GM12878 (cell line): ENCODE measurements around the gene KLHL1. TPM values are rescaled to one million over a fixed set of nuclear protein-coding genes. Genes with fewer than 3 reads are reported as not detected.

Experiments used
- ATAC-seq: fragments of 200-7000 bp; cut with Tn5 transposase; 3 replicates; pipeline ENCODE4 v1.9.1; 2020; ENCODE audit warnings: mild to moderate bottlenecking, moderate library complexity
- BruUV-seq: library from RNA; stranded (reverse); fragments of 400-500 nt; replicated peaks from 2 replicates; lab custom pipeline; 2021; lab: Mats Ljungman, UMichigan
- CTCF ChIA-PET: fragments of 300-600 bp; sonication (Branson Sonifier 250); formaldehyde crosslinking; extraction: SDS; loops from one replicate; lab custom pipeline; 2021; ENCODE audit warnings: inconsistent platforms; lab: Yijun Ruan, JAX
- POLR2A ChIA-PET: fragments of 350-600 bp; formaldehyde crosslinking; extraction: SDS; loops from one replicate; lab custom pipeline; 2021; ENCODE audit warnings: inconsistent platforms; lab: Charles Lee
- RAD21 ChIA-PET: fragments of 300-600 bp; sonication (Branson Sonifier 250); formaldehyde crosslinking; loops from one replicate; lab custom pipeline; 2023; ENCODE audit warnings: antibody characterized with exemption; ENCODE audit not compliant: unreplicated experiment; lab: Charles Lee
- SMC1A ChIA-PET: fragments of 300-600 bp; sonication (Branson Sonifier 250); formaldehyde crosslinking; loops from one replicate; lab custom pipeline; 2023; ENCODE audit not compliant: unreplicated experiment, uncharacterized antibody; lab: Charles Lee
- DNase-seq: peaks from one replicate; pipeline ENCODE4 v3.0.0-alpha.2; 2011; ENCODE audit warnings: low read depth, low spot score
- FAIRE-seq: peaks from 3 replicates; lab custom pipeline; 2011; peaks lifted over from hg19 to GRCh38; lab: Jason Lieb, UNC
- H2AFZ ChIP-seq: 2 replicates; pipeline ENCODE4 v1.6.0; 2011; ENCODE audit warnings: low read depth, low read length, control low read depth; ENCODE audit not compliant: control insufficient read depth
- H3K27ac ChIP-seq: 2 replicates; pipeline ENCODE4 v1.5.1; 2011; ENCODE audit warnings: control low read depth; ENCODE audit not compliant: control insufficient read depth, insufficient read depth
- H3K27me3 ChIP-seq, 2 experiments: replicated peaks in 1 of 2; 2 replicates each; pipeline versions ENCODE4 v1.6.0 to v1.6.1; 2011; ENCODE audit warnings: low read length in 1 of 2; ENCODE audit not compliant: control insufficient read depth in 2 of 2, insufficient read depth in 2 of 2
- H3K36me3 ChIP-seq, 2 experiments: 2 replicates each; pipeline ENCODE4 v1.5.1; 2011; ENCODE audit warnings: low read length in 1 of 2; ENCODE audit not compliant: control insufficient read depth in 2 of 2, insufficient read depth in 2 of 2
- H3K4me1 ChIP-seq: 2 replicates; pipeline ENCODE4 v1.6.1; 2011; ENCODE audit warnings: mild to moderate bottlenecking, low read length, moderate library complexity, mixed read lengths; ENCODE audit not compliant: control insufficient read depth, insufficient read depth
- H3K4me2 ChIP-seq: 2 replicates; pipeline ENCODE4 v1.6.0; 2011; ENCODE audit warnings: control low read depth; ENCODE audit not compliant: control insufficient read depth, insufficient read depth
- H3K4me3 ChIP-seq: fragments of 200-600 bp; sonication (generic); 2 replicates; pipeline ENCODE4 v1.5.1; 2016
- H3K79me2 ChIP-seq: 2 replicates; pipeline ENCODE4 v1.6.0; 2011; ENCODE audit warnings: low read length; ENCODE audit not compliant: control insufficient read depth, insufficient read depth
- H3K9ac ChIP-seq: 2 replicates; pipeline ENCODE4 v1.8.0; 2011; ENCODE audit warnings: low read length, control low read depth, mixed read lengths; ENCODE audit not compliant: control insufficient read depth, insufficient read depth
- H3K9me3 ChIP-seq: replicated peaks from 3 replicates; pipeline ENCODE4 v1.5.1; 2011; ENCODE audit warnings: mild to moderate bottlenecking, low read length; ENCODE audit not compliant: control insufficient read depth, insufficient read depth
- H4K20me1 ChIP-seq: 2 replicates; pipeline ENCODE4 v1.6.0; 2011; ENCODE audit not compliant: control insufficient read depth, insufficient read depth
- ETV6 ChIP-seq, 2 experiments: fragments of 450-650 bp in 1 of 2; IDR thresholded peaks in 1 of 2; conservative IDR thresholded peaks in 1 of 2; 2 replicates each; pipeline ENCODE4 v1.6.1; 2014; ENCODE audit warnings: antibody characterized with exemption in 1 of 2, borderline replicate concordance in 1 of 2, low read depth in 1 of 2, mild to moderate bottlenecking in 1 of 2, moderate library complexity in 1 of 2
- IKZF1 ChIP-seq: fragments of 450-650 bp; conservative IDR thresholded peaks from 2 replicates; pipeline ENCODE4 v1.6.1; 2017; ENCODE audit warnings: antibody characterized with exemption, mild to moderate bottlenecking
- MTA2 ChIP-seq: fragments of 450-650 bp; IDR thresholded peaks from 2 replicates; pipeline ENCODE4 v1.6.1; 2016; ENCODE audit warnings: low read depth, mild to moderate bottlenecking, moderate library complexity
- NFIC ChIP-seq: IDR thresholded peaks from 2 replicates; pipeline ENCODE4 v1.6.1; 2012; ENCODE audit warnings: low read depth, mild to moderate bottlenecking, inconsistent platforms, low read length, moderate library complexity
- STAT1 ChIP-seq: fragments of 450-650 bp; conservative IDR thresholded peaks from 2 replicates; pipeline ENCODE4 v1.6.1; 2014; ENCODE audit warnings: antibody characterized with exemption, mild to moderate bottlenecking
- in situ Hi-C: fragments of 300-500 bp; cut with MboI; formaldehyde crosslinking; loops from 9 replicates; pipeline ENCODE4 v1.14.3; 2018; ENCODE audit warnings: mixed read lengths
- intact Hi-C: fragments of 100-400 bp; cut with micrococcal nuclease; formaldehyde crosslinking; loops from one replicate; pipeline ENCODE4 v1.14.2; 2022; ENCODE audit not compliant: unreplicated experiment
- polyA plus RNA-seq, 11 experiments: library from polyadenylated mRNA; depleted of rRNA in 4 of 11; unstranded in 6 of 11; stranded (reverse) in 5 of 11; fragments of >200 nt; fragmentation: Nextera tagmentation in 4 of 11; fragmentation: Illumina TruSeq in 1 of 11; extraction: Ambion mirVana in 4 of 11; extraction: Trizol in 1 of 11; gene quantifications; 1 replicate in 1 of 11; 2 replicates in 10 of 11; pipeline versions ENCODE4 v1.2.1 to v1.2.3, GENCODE V29; 2011 to 2016; ENCODE audit warnings: inconsistent platforms in 2 of 11, missing spikeins in 2 of 11, low read depth in 1 of 11
- total RNA-seq, 4 experiments: library from RNA; depleted of rRNA in 3 of 4; stranded (reverse); fragments of >200 nt in 3 of 4; fragmentation: Illumina TruSeq in 1 of 4; extraction: Trizol in 1 of 4; gene quantifications; 2 replicates each; pipeline versions ENCODE4 v1.2.1 to v1.2.3, GENCODE V29; 2013 to 2021
- TF ChIP-seq, protein P1 (sequence below): fragments of 450-650 bp; formaldehyde crosslinking; IDR thresholded peaks from 2 replicates; pipeline ENCODE4 v1.4.0; 2022; ENCODE audit warnings: mild to moderate bottlenecking, moderate library complexity

The KLHL1 gene
- total and polyA plus RNA-seq, 10 of the 15 experiments (the other 5 are each of a cell fraction or from before 2014, with no cell fraction given): 0.02 to 0.13 (median 0.05) TPM; not detected in 2

DNA sequence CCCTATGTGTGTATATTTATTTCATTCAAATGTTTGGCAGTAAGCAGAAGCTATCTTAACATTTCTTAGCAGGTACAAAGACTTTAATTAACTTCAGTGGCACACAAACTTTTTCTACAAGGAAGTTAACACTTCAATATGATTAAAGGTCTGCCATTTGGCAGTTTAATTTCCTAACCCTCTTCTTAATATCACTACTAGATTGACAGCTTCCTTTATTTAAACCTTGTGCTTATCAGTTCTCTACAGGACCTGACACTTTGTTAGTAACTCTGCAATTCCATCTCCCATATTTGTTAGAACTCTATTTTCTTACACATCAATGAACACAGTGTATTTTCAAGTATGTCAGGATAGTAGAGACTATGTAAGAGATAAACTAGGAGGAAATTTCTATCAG, 153.0 kb downstream of the KLHL1 start:
- Histone ChIP-seq H4K20me1 (no peaks in the 10 kb centered on the region), H3K27me3 (no peaks in the 10 kb centered on the region), H3K9ac (no peak overlapping the region), H3K79me2 (no peaks in the 10 kb centered on the region), H3K4me1 (no peaks in the 10 kb centered on the region), H3K36me3 (no peaks in the 10 kb centered on the region), H3K9me3 (no peaks in the 10 kb centered on the region), H3K4me3 (no peak overlapping the region), H3K27ac (no peak overlapping the region), H3K4me2 (no peak overlapping the region), H2AFZ (no peak overlapping the region)
- ChIA-PET CTCF (interaction anchor here (0.8 to 1.3 kb wide), 2 partner anchors 9 to 11 kb away, joined by 4 read pairs; no protein-coding TSS in a partner anchor), SMC1A (interaction anchor here (0.7 to 2.0 kb wide), 2 partner anchors 9 to 376 kb away, joined by 3 to 6 read pairs; no protein-coding TSS in a partner anchor), POLR2A (no interaction called here), RAD21 (interaction anchor here (0.6 kb wide), 1 partner anchor 265 kb away, joined by 3 read pairs; no protein-coding TSS in a partner anchor)
- TF ChIP-seq NFIC (no peak), ETV6 (conservative IDR thresholded peaks at IDR 0.05 in 1 of 2, IDR thresholded peaks at IDR 0.05 in 1 of 2; ENCODE audit: borderline replicate concordance in 1 of 2, low read depth in 1 of 2) (no peak), MTA2 (no peak), IKZF1 (no peak), STAT1 (no peak)
- TF ChIP-seq, protein P1, sequence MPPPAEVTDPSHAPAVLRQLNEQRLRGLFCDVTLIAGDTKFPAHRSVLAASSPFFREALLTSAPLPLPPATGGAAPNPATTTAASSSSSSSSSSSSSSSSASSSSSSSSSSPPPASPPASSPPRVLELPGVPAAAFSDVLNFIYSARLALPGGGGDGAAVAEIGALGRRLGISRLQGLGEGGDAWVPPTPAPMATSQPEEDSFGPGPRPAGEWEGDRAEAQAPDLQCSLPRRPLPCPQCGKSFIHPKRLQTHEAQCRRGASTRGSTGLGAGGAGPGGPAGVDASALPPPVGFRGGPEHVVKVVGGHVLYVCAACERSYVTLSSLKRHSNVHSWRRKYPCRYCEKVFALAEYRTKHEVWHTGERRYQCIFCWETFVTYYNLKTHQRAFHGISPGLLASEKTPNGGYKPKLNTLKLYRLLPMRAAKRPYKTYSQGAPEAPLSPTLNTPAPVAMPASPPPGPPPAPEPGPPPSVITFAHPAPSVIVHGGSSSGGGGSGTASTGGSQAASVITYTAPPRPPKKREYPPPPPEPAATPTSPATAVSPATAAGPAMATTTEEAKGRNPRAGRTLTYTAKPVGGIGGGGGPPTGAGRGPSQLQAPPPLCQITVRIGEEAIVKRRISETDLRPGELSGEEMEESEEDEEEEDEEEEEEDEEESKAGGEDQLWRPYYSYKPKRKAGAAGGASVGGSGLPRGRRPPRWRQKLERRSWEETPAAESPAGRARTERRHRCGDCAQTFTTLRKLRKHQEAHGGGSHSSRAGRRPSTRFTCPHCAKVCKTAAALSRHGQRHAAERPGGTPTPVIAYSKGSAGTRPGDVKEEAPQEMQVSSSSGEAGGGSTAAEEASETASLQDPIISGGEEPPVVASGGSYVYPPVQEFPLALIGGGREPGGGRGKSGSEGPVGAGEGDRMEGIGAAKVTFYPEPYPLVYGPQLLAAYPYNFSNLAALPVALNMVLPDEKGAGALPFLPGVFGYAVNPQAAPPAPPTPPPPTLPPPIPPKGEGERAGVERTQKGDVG (CRISPR knock-in tag): no peak
- intact Hi-C loops (no loop called here), in situ Hi-C loops (no loop called here)
- no peak for ATAC-seq
- no peak for DNase-seq
- no peak for FAIRE-seq
- no TSS peak for BruUV-seq
